Measurements from ENCODE around the gene PLA2G3. TPM values are rescaled to one million over a fixed set of nuclear protein-coding genes. Genes with fewer than 3 reads are reported as not detected.

PLA2G3 gene
- total RNA-seq, 1 experiment from 2014 or later, result 8.2 TPM

DNA sequence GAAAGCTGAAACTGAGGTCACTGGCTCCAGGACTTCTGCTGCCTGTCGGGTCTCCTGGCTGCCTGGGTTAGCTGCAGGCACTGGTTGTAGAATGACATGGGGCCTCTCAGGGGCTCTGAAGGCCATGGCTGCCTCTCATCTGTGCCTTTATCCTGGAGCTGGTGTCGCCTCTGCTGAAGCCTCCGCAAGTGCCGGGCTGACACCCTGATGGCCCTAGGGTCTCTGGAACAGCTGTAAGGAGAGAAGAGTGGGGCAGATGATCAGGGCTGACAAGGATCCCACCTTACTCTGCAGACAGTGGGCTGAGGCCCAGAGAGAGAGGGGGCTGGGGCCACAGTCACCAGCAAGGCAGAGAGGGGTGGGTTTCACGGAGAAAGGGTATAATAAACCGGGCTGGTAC, 4.6 kb downstream of the PLA2G3 start:
- Histone ChIP-seq H4K20me1 (ENCODE audit: control insufficient read depth, insufficient read depth, insufficient read length) (no peaks in the 10 kb centered on the region), H2BK12ac (ENCODE audit: insufficient read length, low read depth, low read length) (no peak overlapping the region), H3K4ac (ENCODE audit: low read depth, low read length) (no peak overlapping the region), H3K23ac (ENCODE audit: insufficient read length, low read depth, low read length) (no peak overlapping the region), H2AK5ac (ENCODE audit: insufficient read length, low read length) (no peak overlapping the region), H2BK15ac (ENCODE audit: low read depth, low read length) (no peak overlapping the region), H3K9ac (ENCODE audit: extremely low read depth, insufficient read length, low read length) (no peak overlapping the region), H3K79me1 (ENCODE audit: insufficient read depth, low read depth, low read length, poor library complexity, severe bottlenecking) (peaks cover 9% of the 10 kb centered on the region), H4K5ac (ENCODE audit: insufficient read length, low read depth, low read length) (no peak overlapping the region), H4K8ac (replicated peaks; ENCODE audit: insufficient read length, low read depth, low read length) (no peak overlapping the region), H2BK20ac (ENCODE audit: low read depth, low read length, poor library complexity, severe bottlenecking) (no peak overlapping the region), H3K27ac (ENCODE audit: insufficient read length, low read depth, low read length) (no peak overlapping the region), H3K9me3 (ENCODE audit: control insufficient read depth, low read depth, low read length) (no peaks in the 10 kb centered on the region), H2AFZ (ENCODE audit: low read length) (no peak overlapping the region), H3K4me2 (ENCODE audit: insufficient read depth, insufficient read length, low read length) (no peak overlapping the region), H3K27me3 (ENCODE audit: insufficient read depth, low read length) (no peaks in the 10 kb centered on the region), H3K18ac (ENCODE audit: insufficient read length, low read depth, low read length) (no peak overlapping the region), H2BK120ac (ENCODE audit: low read depth, low read length, poor library complexity, severe bottlenecking) (no peak overlapping the region), H3K14ac (ENCODE audit: insufficient read depth, low read length) (no peak overlapping the region), H3T11ph (ENCODE audit: low read length) (no peak overlapping the region), H3K23me2 (ENCODE audit: insufficient read length, low read depth, low read length, poor library complexity, severe bottlenecking) (peaks cover 11% of the 10 kb centered on the region), H3K4me1 (ENCODE audit: insufficient read depth, low read length) (peaks cover 2% of the 10 kb centered on the region; the same call in 1 of the 2 replicates), H2BK5ac (ENCODE audit: insufficient read length, low read length) (no peak overlapping the region), H4K91ac (ENCODE audit: insufficient read length, low read depth, low read length) (no peak overlapping the region), H3K56ac (ENCODE audit: insufficient read length, low read depth, low read length) (no peak overlapping the region), H3K79me2 (ENCODE audit: insufficient read depth, low read length) (peaks cover 10% of the 10 kb centered on the region; the same call in 1 of the 2 replicates)
- Mint-ChIP-seq H3K4me1 (peaks cover 10 to 16% of the 10 kb centered on the region in 2 experiments), H3K4me3 (no peak overlapping the region), H3K36me3 (ENCODE audit: insufficient read depth in 1 of 3, low read depth in 3 of 3) (peaks cover 26 to 34% (median 29%) of the 10 kb centered on the region in 3 experiments; a peak in 6 of 7 replicates), H3K9me3 (no peaks in the 10 kb centered on the region), H3K27me3 (ENCODE audit: low read depth) (no peaks in the 10 kb centered on the region), H3K27ac (no peak overlapping the region)
- DNase-seq, result no peak
- no CpG with 5 or more reads among the region's 6 CpGs for WGBS (ENCODE audit: extremely low coverage, insufficient read length, low lambda C conversion rate)
- TF ChIP-seq, protein P1, sequence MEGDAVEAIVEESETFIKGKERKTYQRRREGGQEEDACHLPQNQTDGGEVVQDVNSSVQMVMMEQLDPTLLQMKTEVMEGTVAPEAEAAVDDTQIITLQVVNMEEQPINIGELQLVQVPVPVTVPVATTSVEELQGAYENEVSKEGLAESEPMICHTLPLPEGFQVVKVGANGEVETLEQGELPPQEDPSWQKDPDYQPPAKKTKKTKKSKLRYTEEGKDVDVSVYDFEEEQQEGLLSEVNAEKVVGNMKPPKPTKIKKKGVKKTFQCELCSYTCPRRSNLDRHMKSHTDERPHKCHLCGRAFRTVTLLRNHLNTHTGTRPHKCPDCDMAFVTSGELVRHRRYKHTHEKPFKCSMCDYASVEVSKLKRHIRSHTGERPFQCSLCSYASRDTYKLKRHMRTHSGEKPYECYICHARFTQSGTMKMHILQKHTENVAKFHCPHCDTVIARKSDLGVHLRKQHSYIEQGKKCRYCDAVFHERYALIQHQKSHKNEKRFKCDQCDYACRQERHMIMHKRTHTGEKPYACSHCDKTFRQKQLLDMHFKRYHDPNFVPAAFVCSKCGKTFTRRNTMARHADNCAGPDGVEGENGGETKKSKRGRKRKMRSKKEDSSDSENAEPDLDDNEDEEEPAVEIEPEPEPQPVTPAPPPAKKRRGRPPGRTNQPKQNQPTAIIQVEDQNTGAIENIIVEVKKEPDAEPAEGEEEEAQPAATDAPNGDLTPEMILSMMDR (conservative IDR thresholded peaks at IDR 0.05), result no peak
